Measurements from ENCODE around the gene CUX1.

The CUX1 gene

DNA sequence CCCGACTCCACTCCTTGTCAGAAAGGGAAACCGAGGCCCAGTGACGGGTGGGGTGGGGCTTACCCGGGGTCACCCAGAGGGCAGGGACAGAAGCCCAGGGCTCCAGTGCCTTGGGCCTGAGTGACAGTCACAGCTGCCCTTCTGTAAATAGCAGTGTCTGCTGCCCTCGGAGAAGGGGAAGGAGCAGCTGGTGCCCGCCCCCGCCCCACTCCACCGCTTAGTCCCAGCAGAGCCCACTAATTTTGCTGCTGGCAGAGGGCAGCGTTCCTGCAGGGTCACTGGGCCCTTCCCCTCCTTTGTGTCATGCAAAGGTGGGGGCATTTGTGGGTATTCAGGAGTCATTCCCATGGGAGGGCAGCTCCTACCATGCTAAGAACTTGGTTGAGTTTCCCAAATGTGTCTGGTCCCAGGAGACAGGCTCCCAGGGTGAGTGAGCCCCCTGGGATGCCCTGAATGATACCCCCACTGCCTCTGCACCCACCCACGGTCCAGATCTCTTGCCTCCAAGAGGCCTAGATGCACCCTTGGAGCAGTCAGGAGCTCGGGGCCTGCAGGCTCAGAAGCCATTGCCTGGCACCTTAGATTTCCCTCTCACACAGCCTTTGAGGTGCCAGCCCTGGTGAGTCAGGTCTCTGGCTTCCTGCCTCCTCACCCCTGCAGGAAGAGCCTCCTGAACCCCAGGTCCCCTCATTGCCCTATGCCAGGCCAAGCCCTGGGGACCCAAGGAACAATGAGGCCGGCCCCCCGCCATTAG is 486.4 kb downstream of the CUX1 start:
- no peak for TF ChIP-seq EZH2 (optimal IDR thresholded peaks at IDR 0.05; ENCODE audit: low read depth, low read length)
- TF ChIP-seq EZH2phosphoT487 (IDR thresholded peaks at IDR 0.05; ENCODE audit: low read length): no peak
- TF ChIP-seq, protein P1, sequence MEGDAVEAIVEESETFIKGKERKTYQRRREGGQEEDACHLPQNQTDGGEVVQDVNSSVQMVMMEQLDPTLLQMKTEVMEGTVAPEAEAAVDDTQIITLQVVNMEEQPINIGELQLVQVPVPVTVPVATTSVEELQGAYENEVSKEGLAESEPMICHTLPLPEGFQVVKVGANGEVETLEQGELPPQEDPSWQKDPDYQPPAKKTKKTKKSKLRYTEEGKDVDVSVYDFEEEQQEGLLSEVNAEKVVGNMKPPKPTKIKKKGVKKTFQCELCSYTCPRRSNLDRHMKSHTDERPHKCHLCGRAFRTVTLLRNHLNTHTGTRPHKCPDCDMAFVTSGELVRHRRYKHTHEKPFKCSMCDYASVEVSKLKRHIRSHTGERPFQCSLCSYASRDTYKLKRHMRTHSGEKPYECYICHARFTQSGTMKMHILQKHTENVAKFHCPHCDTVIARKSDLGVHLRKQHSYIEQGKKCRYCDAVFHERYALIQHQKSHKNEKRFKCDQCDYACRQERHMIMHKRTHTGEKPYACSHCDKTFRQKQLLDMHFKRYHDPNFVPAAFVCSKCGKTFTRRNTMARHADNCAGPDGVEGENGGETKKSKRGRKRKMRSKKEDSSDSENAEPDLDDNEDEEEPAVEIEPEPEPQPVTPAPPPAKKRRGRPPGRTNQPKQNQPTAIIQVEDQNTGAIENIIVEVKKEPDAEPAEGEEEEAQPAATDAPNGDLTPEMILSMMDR (IDR thresholded peaks at IDR 0.05; ENCODE audit: low read length): no peak
- peaks cover 74% of the 10 kb centered on the region for H3K79me2 ChIP-seq (ENCODE audit: low read length)
- 0 out of 2 replicates have a peak, but pooled peaks cover 11% of the 10 kb centered on the region for H3K36me3 ChIP-seq (replicated peaks; ENCODE audit: insufficient read depth, low read length)
- peaks cover 50% of the 10 kb centered on the region for H3F3A ChIP-seq (ENCODE audit: insufficient read depth, low read length)
- H3K27me3 ChIP-seq (replicated peaks; ENCODE audit: insufficient read depth, low read length): no peaks in the 10 kb centered on the region
- no peak overlapping the region for H2AFZ ChIP-seq (ENCODE audit: low read length)
- DNase-seq: no peak
- no peaks in the 10 kb centered on the region for H3K9me2 ChIP-seq (replicated peaks; ENCODE audit: insufficient read depth, low read length)
- no peak overlapping the region for H3K4me3 ChIP-seq (ENCODE audit: low read length)
- no peaks in the 10 kb centered on the region for H4K20me1 ChIP-seq (ENCODE audit: insufficient read depth, low read length)
- H3K9me3 ChIP-seq (replicated peaks; ENCODE audit: insufficient read depth, low read length): no peaks in the 10 kb centered on the region
- H3K27ac ChIP-seq (ENCODE audit: low read length): peak overlapping the region; percentile 99
- H3K9ac ChIP-seq (ENCODE audit: low read length): peak overlapping the region; percentile 3; the same call in 1 of the 2 replicates
- peaks cover 52% of the 10 kb centered on the region for H3K4me1 ChIP-seq (ENCODE audit: low read length)
- no peak overlapping the region for H3K4me2 ChIP-seq (ENCODE audit: low read depth, low read length)

DNA sequence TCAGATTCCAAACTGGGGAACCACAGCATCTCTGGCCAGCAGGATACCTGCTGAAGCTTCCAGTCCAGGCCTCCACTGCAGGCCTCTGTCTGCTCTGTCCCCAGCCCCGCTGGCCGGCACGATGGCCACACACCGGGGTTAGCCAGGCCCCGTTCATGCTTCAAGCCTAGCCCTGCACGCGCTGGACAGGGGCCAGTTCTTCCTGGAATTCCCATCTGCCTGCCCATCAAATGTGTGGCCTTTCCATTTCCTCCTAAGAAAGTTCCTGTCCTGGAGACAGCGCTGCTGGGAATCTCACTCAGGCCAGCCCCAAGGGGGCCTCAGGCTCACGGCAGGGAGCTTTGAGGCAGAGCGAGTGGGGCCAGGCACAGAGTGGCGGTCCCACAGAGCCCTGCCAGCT is 487.2 kb downstream of the CUX1 start:
- no peak overlapping the region for H2AFZ ChIP-seq (ENCODE audit: low read length)
- no peaks in the 10 kb centered on the region for H4K20me1 ChIP-seq (ENCODE audit: insufficient read depth, low read length)
- peaks cover 57% of the 10 kb centered on the region for H3K4me1 ChIP-seq (ENCODE audit: low read length)
- TF ChIP-seq EZH2phosphoT487 (IDR thresholded peaks at IDR 0.05; ENCODE audit: low read length) (no peak), EZH2 (optimal IDR thresholded peaks at IDR 0.05; ENCODE audit: low read depth, low read length) (no peak)
- TF ChIP-seq, protein P1 (IDR thresholded peaks at IDR 0.05; ENCODE audit: low read length): no peak
- H3F3A ChIP-seq (ENCODE audit: insufficient read depth, low read length): peaks cover 50% of the 10 kb centered on the region
- DNase-seq: no peak
- H3K4me3 ChIP-seq (ENCODE audit: low read length): no peak overlapping the region
- no peak overlapping the region for H3K9ac ChIP-seq (ENCODE audit: low read length)
- H3K9me2 ChIP-seq (replicated peaks; ENCODE audit: insufficient read depth, low read length): no peaks in the 10 kb centered on the region
- 0 out of 2 replicates have a peak, but pooled peaks cover 10% of the 10 kb centered on the region for H3K36me3 ChIP-seq (replicated peaks; ENCODE audit: insufficient read depth, low read length)
- peak overlapping the region; percentile 99 for H3K27ac ChIP-seq (ENCODE audit: low read length)
- no peaks in the 10 kb centered on the region for H3K27me3 ChIP-seq (replicated peaks; ENCODE audit: insufficient read depth, low read length)
- H3K9me3 ChIP-seq (replicated peaks; ENCODE audit: insufficient read depth, low read length): no peaks in the 10 kb centered on the region
- no peak overlapping the region for H3K4me2 ChIP-seq (ENCODE audit: low read depth, low read length)
- peaks cover 76% of the 10 kb centered on the region for H3K79me2 ChIP-seq (ENCODE audit: low read length)

DNA sequence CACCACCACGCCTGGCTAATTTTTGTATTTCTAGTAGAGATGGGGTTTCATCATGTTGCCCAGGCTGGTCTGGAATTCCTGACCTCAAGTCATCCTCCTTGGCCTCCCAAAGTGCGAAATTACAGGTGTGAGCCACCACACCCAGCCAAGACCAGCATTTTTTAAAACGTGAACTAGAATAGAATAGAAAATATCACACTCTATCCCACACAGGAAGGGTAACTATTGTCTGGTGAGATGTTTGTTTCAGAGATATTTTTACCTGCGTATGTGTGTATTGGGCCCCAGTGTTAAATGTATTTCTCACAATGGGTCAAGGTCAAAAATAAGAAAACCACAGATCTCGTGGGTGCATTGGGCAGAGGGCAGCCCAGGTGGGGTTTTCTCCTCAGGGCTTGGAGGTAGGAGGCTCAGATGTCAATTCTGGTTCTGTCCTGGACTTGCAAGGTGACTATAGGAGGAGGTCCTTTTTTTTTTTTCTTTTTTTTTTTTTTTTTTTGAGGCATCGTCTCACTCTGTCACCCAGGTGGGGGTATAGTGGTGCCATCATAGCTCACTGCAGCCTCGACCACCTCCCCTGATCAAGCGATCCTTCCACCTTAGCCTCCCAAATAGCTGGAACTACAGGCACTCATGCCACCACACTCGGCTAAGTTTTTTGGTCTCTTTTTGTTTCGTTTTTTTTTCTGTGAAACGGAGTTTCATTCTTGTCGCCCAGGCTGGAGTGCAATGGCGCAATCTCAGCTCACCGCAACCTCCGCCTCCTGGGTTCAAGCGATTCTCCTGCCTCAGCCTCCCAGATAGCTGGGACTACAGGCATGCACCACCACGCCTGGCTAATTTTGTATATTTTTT is 488.2 kb downstream of the CUX1 start:
- Histone ChIP-seq H3K27me3 (replicated peaks; ENCODE audit: insufficient read depth, low read length) (no peaks in the 10 kb centered on the region), H3K27ac (ENCODE audit: low read length) (peak overlapping the region; percentile 99), H3K9me2 (replicated peaks; ENCODE audit: insufficient read depth, low read length) (no peaks in the 10 kb centered on the region), H3K79me2 (ENCODE audit: low read length) (peaks cover 76% of the 10 kb centered on the region), H3K4me2 (ENCODE audit: low read depth, low read length) (peak overlapping the region; percentile 84), H3K9ac (ENCODE audit: low read length) (peak overlapping the region; percentile 86), H3K4me1 (ENCODE audit: low read length) (peaks cover 62% of the 10 kb centered on the region), H3K36me3 (replicated peaks; ENCODE audit: insufficient read depth, low read length) (0 out of 2 replicates have a peak, but pooled peaks cover 7% of the 10 kb centered on the region), H2AFZ (ENCODE audit: low read length) (no peak overlapping the region), H3F3A (ENCODE audit: insufficient read depth, low read length) (peaks cover 50% of the 10 kb centered on the region), H3K9me3 (replicated peaks; ENCODE audit: insufficient read depth, low read length) (no peaks in the 10 kb centered on the region), H3K4me3 (ENCODE audit: low read length) (no peak overlapping the region; the same call in 1 of the 2 replicates), H4K20me1 (ENCODE audit: insufficient read depth, low read length) (no peaks in the 10 kb centered on the region)
- TF ChIP-seq EZH2 (optimal IDR thresholded peaks at IDR 0.05; ENCODE audit: low read depth, low read length) (no peak), EZH2phosphoT487 (IDR thresholded peaks at IDR 0.05; ENCODE audit: low read length) (no peak)
- TF ChIP-seq, protein P1 (IDR thresholded peaks at IDR 0.05; ENCODE audit: low read length): no peak
- peak; percentile 97 for DNase-seq

Data from MM.1S (cell line).